H9 (cell line): ENCODE measurements around the gene MAPKAPK3. TPM values are rescaled to one million over a fixed set of nuclear protein-coding genes. Genes with fewer than 3 reads are reported as not detected.

Experiments used
- DNase-seq: peaks from one replicate; pipeline ENCODE4 v3.0.0-alpha.2; 2017
- H2AFZ ChIP-seq: one replicate; pipeline ENCODE4 v1.6.1; 2013; ENCODE audit warnings: mild to moderate bottlenecking, low read length, control low read depth, moderate library complexity
- H2AK5ac ChIP-seq: 2 replicates; pipeline ENCODE4 v1.6.1; 2013; ENCODE audit warnings: low read length, control low read depth, mixed read lengths; ENCODE audit not compliant: insufficient read length
- H2BK120ac ChIP-seq: one replicate; pipeline ENCODE4 v1.6.1; 2013; ENCODE audit warnings: low read depth, mild to moderate bottlenecking, low read length, control low read depth, inconsistent platforms; ENCODE audit not compliant: poor library complexity, severe bottlenecking
- H2BK12ac ChIP-seq: 2 replicates; pipeline ENCODE4 v1.6.1; 2013; ENCODE audit warnings: low read length, control low read depth, mixed read lengths, low read depth; ENCODE audit not compliant: insufficient read length
- H2BK15ac ChIP-seq: 2 replicates; pipeline ENCODE4 v1.6.1; 2013; ENCODE audit warnings: low read depth, low read length, control low read depth
- H2BK20ac ChIP-seq: one replicate; pipeline ENCODE4 v1.6.1; 2013; ENCODE audit warnings: low read depth, mild to moderate bottlenecking, low read length, control low read depth, inconsistent platforms; ENCODE audit not compliant: poor library complexity, severe bottlenecking
- H2BK5ac ChIP-seq: 2 replicates; pipeline ENCODE4 v1.6.1; 2013; ENCODE audit warnings: low read length, control low read depth, mixed read lengths; ENCODE audit not compliant: insufficient read length
- H3K14ac ChIP-seq: 2 replicates; pipeline ENCODE4 v1.6.1; 2013; ENCODE audit warnings: low read length, control low read depth; ENCODE audit not compliant: insufficient read depth
- H3K18ac ChIP-seq: 2 replicates; pipeline ENCODE4 v1.6.1; 2013; ENCODE audit warnings: low read depth, mild to moderate bottlenecking, mixed read lengths, low read length, control low read depth; ENCODE audit not compliant: insufficient read length
- H3K23ac ChIP-seq: 2 replicates; pipeline ENCODE4 v1.6.1; 2013; ENCODE audit warnings: low read length, control low read depth, mixed read lengths, low read depth; ENCODE audit not compliant: insufficient read length
- H3K23me2 ChIP-seq: 2 replicates; pipeline ENCODE4 v1.6.1; 2013; ENCODE audit warnings: low read depth, mild to moderate bottlenecking, mixed read lengths, low read length, control low read depth; ENCODE audit not compliant: insufficient read length, poor library complexity, severe bottlenecking
- H3K27ac ChIP-seq: 2 replicates; pipeline ENCODE4 v1.5.1; 2013; ENCODE audit warnings: low read length, control low read depth, mixed read lengths, low read depth; ENCODE audit not compliant: insufficient read length
- H3K27me3 ChIP-seq: 2 replicates; pipeline ENCODE4 v1.6.1; 2013; ENCODE audit warnings: low read length, control low read depth, inconsistent platforms; ENCODE audit not compliant: insufficient read depth
- H3K4ac ChIP-seq: 2 replicates; pipeline ENCODE4 v1.6.1; 2013; ENCODE audit warnings: low read depth, mild to moderate bottlenecking, control low read depth, inconsistent platforms, low read length, moderate library complexity
- H3K4me1 ChIP-seq: 2 replicates; pipeline ENCODE4 v1.6.1; 2013; ENCODE audit warnings: low read length, control low read depth, inconsistent platforms; ENCODE audit not compliant: insufficient read depth
- H3K4me2 ChIP-seq: 2 replicates; pipeline ENCODE4 v1.6.1; 2013; ENCODE audit warnings: low read length, control low read depth, mixed read lengths; ENCODE audit not compliant: insufficient read length, insufficient read depth
- H3K56ac ChIP-seq: 2 replicates; pipeline ENCODE4 v1.6.1; 2013; ENCODE audit warnings: low read depth, mild to moderate bottlenecking, mixed read lengths, low read length, control low read depth; ENCODE audit not compliant: insufficient read length
- H3K79me1 ChIP-seq: 2 replicates; pipeline ENCODE4 v1.6.1; 2013; ENCODE audit warnings: low read depth, mild to moderate bottlenecking, moderate library complexity, low read length, control low read depth, inconsistent platforms; ENCODE audit not compliant: insufficient read depth, poor library complexity, severe bottlenecking
- H3K79me2 ChIP-seq: 2 replicates; pipeline ENCODE4 v1.6.1; 2013; ENCODE audit warnings: low read length, control low read depth, inconsistent platforms; ENCODE audit not compliant: insufficient read depth
- H3K9ac ChIP-seq: 2 replicates; pipeline ENCODE4 v1.6.1; 2013; ENCODE audit warnings: low read length, control low read depth, mixed read lengths; ENCODE audit not compliant: insufficient read length; ENCODE audit errors: extremely low read depth
- H3K9me3 ChIP-seq: one replicate; pipeline ENCODE4 v1.6.1; 2013; ENCODE audit warnings: low read depth, low read length, inconsistent platforms; ENCODE audit not compliant: control insufficient read depth
- H3T11ph ChIP-seq: one replicate; pipeline ENCODE4 v1.6.1; 2013; ENCODE audit warnings: mild to moderate bottlenecking, low read length, control low read depth, inconsistent platforms
- H4K20me1 ChIP-seq: one replicate; pipeline ENCODE4 v1.6.1; 2013; ENCODE audit not compliant: control insufficient read depth, insufficient read length, insufficient read depth
- H4K5ac ChIP-seq: 2 replicates; pipeline ENCODE4 v1.6.1; 2013; ENCODE audit warnings: low read depth, mild to moderate bottlenecking, mixed read lengths, low read length, control low read depth; ENCODE audit not compliant: insufficient read length
- H4K8ac ChIP-seq: replicated peaks from 2 replicates; pipeline ENCODE4 v1.6.1; 2013; ENCODE audit warnings: low read length, control low read depth, mixed read lengths, low read depth; ENCODE audit not compliant: insufficient read length
- H4K91ac ChIP-seq: 2 replicates; pipeline ENCODE4 v1.6.1; 2013; ENCODE audit warnings: low read depth, mild to moderate bottlenecking, moderate library complexity, mixed read lengths, low read length, control low read depth; ENCODE audit not compliant: insufficient read length
- H3K27ac Mint-ChIP-seq, 3 experiments: 2 replicates in 2 of 3; 3 replicates in 1 of 3; pipeline ENCODE4 v1.8.0; 2020 to 2021; ENCODE audit warnings: mixed read lengths in 3 of 3, mild to moderate bottlenecking in 1 of 3, moderate library complexity in 1 of 3
- H3K27me3 Mint-ChIP-seq: 2 replicates; pipeline ENCODE4 v1.8.0; 2021; ENCODE audit warnings: low read depth, mild to moderate bottlenecking, moderate library complexity, mixed read lengths
- H3K36me3 Mint-ChIP-seq, 3 experiments: 2 replicates in 2 of 3; 3 replicates in 1 of 3; pipeline ENCODE4 v1.8.0; 2020 to 2021; ENCODE audit warnings: low read depth in 3 of 3, mixed read lengths in 3 of 3; ENCODE audit not compliant: insufficient read depth in 1 of 3
- H3K4me1 Mint-ChIP-seq, 2 experiments: 2 replicates each; pipeline ENCODE4 v1.8.0; 2020; ENCODE audit warnings: mixed read lengths in 2 of 2
- H3K4me3 Mint-ChIP-seq, 2 experiments: 2 replicates in 1 of 2; 3 replicates in 1 of 2; pipeline ENCODE4 v1.8.0; 2020 to 2021; ENCODE audit warnings: mild to moderate bottlenecking in 2 of 2, mixed read lengths in 2 of 2, moderate library complexity in 1 of 2
- H3K9me3 Mint-ChIP-seq, 2 experiments: 2 replicates in 1 of 2; 3 replicates in 1 of 2; pipeline ENCODE4 v1.8.0; 2020; ENCODE audit warnings: mild to moderate bottlenecking in 2 of 2, mixed read lengths in 2 of 2, moderate library complexity in 1 of 2
- CTCF ChIP-seq: fragments of 200-600 bp; sonication (generic); conservative IDR thresholded peaks from 3 replicates; pipeline ENCODE4 v1.8.0; 2021; ENCODE audit warnings: antibody characterized with exemption, mild to moderate bottlenecking
- WGBS: extraction: QIAGEN DNeasy Blood & Tissue Kit; methylation state at CpG from one replicate; pipeline ENCODE4 v1.1.7; 2013; ENCODE audit warnings: missing lambda C conversion rate, low lambda C conversion rate, mixed read lengths; ENCODE audit not compliant: insufficient read length; ENCODE audit errors: extremely low coverage; 5-methylcytosine and 5-hydroxymethylcytosine counted together
- total RNA-seq: library from RNA; stranded (reverse); gene quantifications from 2 replicates; pipeline ENCODE4 v1.2.1, GENCODE V29; 2021

Gene MAPKAPK3
- total RNA-seq, 1 experiment from 2014 or later: 57.9 TPM

DNA sequence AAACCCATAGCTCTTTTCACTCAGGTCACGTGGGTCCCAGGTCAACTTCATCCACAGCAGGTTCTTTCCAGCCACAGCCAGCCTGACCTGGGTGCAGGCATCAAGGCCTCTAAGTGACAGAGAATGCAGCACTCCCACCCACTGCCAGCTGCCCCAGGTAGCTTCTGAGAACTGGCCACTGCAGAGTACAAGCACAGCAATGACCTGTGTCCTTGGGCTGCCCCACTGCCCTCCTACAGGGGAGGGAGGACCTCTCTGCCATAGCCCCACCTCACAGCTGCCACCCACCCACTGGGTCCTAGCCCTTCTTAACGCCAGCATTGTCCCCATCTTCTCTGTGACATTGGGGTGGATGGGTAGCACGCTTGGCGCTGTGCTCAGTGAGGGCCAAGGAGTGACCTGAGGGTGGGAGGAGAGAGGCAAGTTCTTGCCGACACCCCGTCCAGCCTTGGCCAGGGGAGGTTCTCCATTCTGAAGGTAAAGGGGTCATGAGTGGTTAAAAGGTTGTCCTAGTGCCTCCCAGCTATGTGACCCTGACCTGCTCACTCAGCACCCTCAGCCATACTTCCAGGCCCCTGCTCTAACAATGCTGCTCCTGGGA is 17.7 kb upstream of the MAPKAPK3 start:
- Mint-ChIP-seq H3K36me3 (no peaks in the 10 kb centered on the region), H3K4me1 (no peaks in the 10 kb centered on the region), H3K27ac (no peak overlapping the region), H3K4me3 (no peak overlapping the region), H3K9me3 (no peaks in the 10 kb centered on the region), H3K27me3 (peaks cover 13% of the 10 kb centered on the region)
- no peak overlapping the region for H4K8ac ChIP-seq
- no peak overlapping the region for H3K4me2 ChIP-seq
- no peak overlapping the region for H3K4ac ChIP-seq
- no peak overlapping the region for H3K27ac ChIP-seq
- H3K79me1 ChIP-seq: no peaks in the 10 kb centered on the region
- no peak overlapping the region for H2BK5ac ChIP-seq
- no peak overlapping the region for H2AFZ ChIP-seq
- H2AK5ac ChIP-seq: no peak overlapping the region
- H4K20me1 ChIP-seq: no peaks in the 10 kb centered on the region
- H3K23ac ChIP-seq: no peak overlapping the region
- no peak overlapping the region for H2BK15ac ChIP-seq
- H3K23me2 ChIP-seq: no peaks in the 10 kb centered on the region
- no peaks in the 10 kb centered on the region for H3K27me3 ChIP-seq
- no peak overlapping the region for H3K9ac ChIP-seq
- no peaks in the 10 kb centered on the region for H3K79me2 ChIP-seq
- H4K91ac ChIP-seq: no peak overlapping the region
- WGBS: no CpG with 5 or more reads among the region's 6 CpGs
- no peaks in the 10 kb centered on the region for H3K9me3 ChIP-seq
- no peak for DNase-seq
- no peaks in the 10 kb centered on the region for H3K4me1 ChIP-seq
- H2BK12ac ChIP-seq: no peak overlapping the region
- no peak overlapping the region for H3K14ac ChIP-seq
- H2BK120ac ChIP-seq: no peak overlapping the region
- no peak overlapping the region for H3K56ac ChIP-seq
- no peak overlapping the region for H3T11ph ChIP-seq
- H3K18ac ChIP-seq: no peak overlapping the region
- TF ChIP-seq CTCF: no peak
- H4K5ac ChIP-seq: no peak overlapping the region
- H2BK20ac ChIP-seq: no peak overlapping the region
